ENCODE measurements around the gene EPM2AIP1. TPM values are rescaled to one million over a fixed set of nuclear protein-coding genes. Genes with fewer than 3 reads are reported as not detected.

EPM2AIP1 gene
- total RNA-seq, 1 experiment from 2014 or later = 11.4 TPM

DNA sequence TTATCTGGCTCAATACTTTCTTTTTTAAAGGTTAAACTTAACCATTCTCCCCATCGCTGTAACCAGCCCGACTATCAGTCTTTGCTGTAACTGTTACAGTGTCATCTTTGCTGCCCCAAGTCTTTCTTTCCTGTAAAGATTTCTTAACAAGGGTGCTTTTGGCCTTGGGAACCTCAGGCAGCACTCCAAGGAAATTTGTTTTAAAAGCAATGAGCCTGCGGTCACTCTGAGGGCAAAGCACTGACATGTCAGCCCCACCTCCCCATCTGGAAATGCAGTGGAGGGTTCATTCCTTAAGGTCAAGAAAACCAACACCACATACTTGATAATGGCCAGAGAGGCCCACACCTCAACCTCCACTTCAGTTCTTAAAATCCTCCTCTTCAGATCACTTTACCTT, 51.3 kb downstream of the EPM2AIP1 start:
- Histone ChIP-seq H3K4me2 (ENCODE audit: insufficient read depth, insufficient read length, low read length) (no peak overlapping the region), H2BK15ac (ENCODE audit: low read depth, low read length) (no peak overlapping the region), H4K5ac (ENCODE audit: insufficient read length, low read depth, low read length) (no peak overlapping the region), H3K9ac (ENCODE audit: extremely low read depth, insufficient read length, low read length) (no peak overlapping the region), H3K56ac (ENCODE audit: insufficient read length, low read depth, low read length) (no peak overlapping the region), H3K4me1 (ENCODE audit: insufficient read depth, low read length) (peaks cover 2% of the 10 kb centered on the region; the same call in 1 of the 2 replicates), H3K79me1 (ENCODE audit: insufficient read depth, low read depth, low read length, poor library complexity, severe bottlenecking) (no peaks in the 10 kb centered on the region), H3K23ac (ENCODE audit: insufficient read length, low read depth, low read length) (no peak overlapping the region), H2BK20ac (ENCODE audit: low read depth, low read length, poor library complexity, severe bottlenecking) (no peak overlapping the region), H2AFZ (ENCODE audit: low read length) (no peak overlapping the region), H3K23me2 (ENCODE audit: insufficient read length, low read depth, low read length, poor library complexity, severe bottlenecking) (peaks cover 13% of the 10 kb centered on the region), H3K14ac (ENCODE audit: insufficient read depth, low read length) (no peak overlapping the region), H3K79me2 (ENCODE audit: insufficient read depth, low read length) (no peaks in the 10 kb centered on the region), H2AK5ac (ENCODE audit: insufficient read length, low read length) (no peak overlapping the region), H3K9me3 (ENCODE audit: control insufficient read depth, low read depth, low read length) (no peaks in the 10 kb centered on the region), H3K18ac (ENCODE audit: insufficient read length, low read depth, low read length) (no peak overlapping the region), H2BK5ac (ENCODE audit: insufficient read length, low read length) (no peak overlapping the region), H3T11ph (ENCODE audit: low read length) (no peak overlapping the region), H2BK12ac (ENCODE audit: insufficient read length, low read depth, low read length) (no peak overlapping the region), H4K8ac (replicated peaks; ENCODE audit: insufficient read length, low read depth, low read length) (no peak overlapping the region), H2BK120ac (ENCODE audit: low read depth, low read length, poor library complexity, severe bottlenecking) (no peak overlapping the region), H3K27ac (ENCODE audit: insufficient read length, low read depth, low read length) (no peak overlapping the region), H4K91ac (ENCODE audit: insufficient read length, low read depth, low read length) (no peak overlapping the region), H4K20me1 (ENCODE audit: control insufficient read depth, insufficient read depth, insufficient read length) (no peaks in the 10 kb centered on the region), H3K4ac (ENCODE audit: low read depth, low read length) (no peak overlapping the region), H3K27me3 (ENCODE audit: insufficient read depth, low read length) (peaks cover 4% of the 10 kb centered on the region; the same call in 1 of the 2 replicates)
- Mint-ChIP-seq H3K4me3 (no peak overlapping the region), H3K36me3 (ENCODE audit: insufficient read depth in 1 of 3, low read depth in 3 of 3) (peaks cover 0 to 2% (median under 1%) of the 10 kb centered on the region in 3 experiments; a peak in 4 of 7 replicates), H3K9me3 (peaks cover 2% of the 10 kb centered on the region in 2 experiments; a peak in 4 of 5 replicates), H3K27me3 (ENCODE audit: low read depth) (peaks cover 38% of the 10 kb centered on the region), H3K27ac (no peak overlapping the region), H3K4me1 (peaks cover 23 to 35% of the 10 kb centered on the region in 2 experiments)
- TF ChIP-seq, protein P1, sequence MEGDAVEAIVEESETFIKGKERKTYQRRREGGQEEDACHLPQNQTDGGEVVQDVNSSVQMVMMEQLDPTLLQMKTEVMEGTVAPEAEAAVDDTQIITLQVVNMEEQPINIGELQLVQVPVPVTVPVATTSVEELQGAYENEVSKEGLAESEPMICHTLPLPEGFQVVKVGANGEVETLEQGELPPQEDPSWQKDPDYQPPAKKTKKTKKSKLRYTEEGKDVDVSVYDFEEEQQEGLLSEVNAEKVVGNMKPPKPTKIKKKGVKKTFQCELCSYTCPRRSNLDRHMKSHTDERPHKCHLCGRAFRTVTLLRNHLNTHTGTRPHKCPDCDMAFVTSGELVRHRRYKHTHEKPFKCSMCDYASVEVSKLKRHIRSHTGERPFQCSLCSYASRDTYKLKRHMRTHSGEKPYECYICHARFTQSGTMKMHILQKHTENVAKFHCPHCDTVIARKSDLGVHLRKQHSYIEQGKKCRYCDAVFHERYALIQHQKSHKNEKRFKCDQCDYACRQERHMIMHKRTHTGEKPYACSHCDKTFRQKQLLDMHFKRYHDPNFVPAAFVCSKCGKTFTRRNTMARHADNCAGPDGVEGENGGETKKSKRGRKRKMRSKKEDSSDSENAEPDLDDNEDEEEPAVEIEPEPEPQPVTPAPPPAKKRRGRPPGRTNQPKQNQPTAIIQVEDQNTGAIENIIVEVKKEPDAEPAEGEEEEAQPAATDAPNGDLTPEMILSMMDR (conservative IDR thresholded peaks at IDR 0.05) = no peak
- DNase-seq = no peak
- no CpG with 5 or more reads among the region's 3 CpGs for WGBS (ENCODE audit: extremely low coverage, insufficient read length, low lambda C conversion rate)
